22Rv1 (cell line): ENCODE data around the gene GAGE10.

Experiments used
- ZFX ChIP-seq: fragments of 450-650 bp; IDR thresholded peaks from 2 replicates; pipeline ENCODE4 v1.6.1; 2017; ENCODE audit warnings: antibody characterized with exemption, borderline replicate concordance
- TF ChIP-seq, protein P1 (sequence below): fragments of 450-650 bp; IDR thresholded peaks from 2 replicates; pipeline ENCODE4 v1.5.1; 2017; ENCODE audit warnings: mild to moderate bottlenecking

DNA sequence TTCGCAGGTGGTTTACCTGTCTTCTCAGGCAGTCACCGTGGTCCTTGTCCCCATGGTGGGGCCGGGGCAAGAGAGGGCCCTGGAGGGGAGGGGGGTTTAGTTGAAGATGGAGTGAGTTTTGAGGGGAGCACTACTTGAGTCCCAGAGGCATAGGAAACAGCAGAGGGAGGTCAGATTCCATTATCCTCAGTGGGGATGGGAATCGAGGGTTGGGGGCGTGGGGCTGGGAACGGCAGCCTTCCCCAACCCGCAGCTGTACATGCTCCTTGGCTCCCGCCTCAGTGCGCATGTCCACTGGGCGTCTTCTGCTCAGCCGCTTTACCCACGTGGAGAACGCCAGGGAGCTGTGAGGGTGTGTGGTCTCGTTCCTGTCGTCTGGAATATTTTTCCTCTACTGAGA lies at the start of gene GAGE10:
- TF ChIP-seq, protein P1, sequence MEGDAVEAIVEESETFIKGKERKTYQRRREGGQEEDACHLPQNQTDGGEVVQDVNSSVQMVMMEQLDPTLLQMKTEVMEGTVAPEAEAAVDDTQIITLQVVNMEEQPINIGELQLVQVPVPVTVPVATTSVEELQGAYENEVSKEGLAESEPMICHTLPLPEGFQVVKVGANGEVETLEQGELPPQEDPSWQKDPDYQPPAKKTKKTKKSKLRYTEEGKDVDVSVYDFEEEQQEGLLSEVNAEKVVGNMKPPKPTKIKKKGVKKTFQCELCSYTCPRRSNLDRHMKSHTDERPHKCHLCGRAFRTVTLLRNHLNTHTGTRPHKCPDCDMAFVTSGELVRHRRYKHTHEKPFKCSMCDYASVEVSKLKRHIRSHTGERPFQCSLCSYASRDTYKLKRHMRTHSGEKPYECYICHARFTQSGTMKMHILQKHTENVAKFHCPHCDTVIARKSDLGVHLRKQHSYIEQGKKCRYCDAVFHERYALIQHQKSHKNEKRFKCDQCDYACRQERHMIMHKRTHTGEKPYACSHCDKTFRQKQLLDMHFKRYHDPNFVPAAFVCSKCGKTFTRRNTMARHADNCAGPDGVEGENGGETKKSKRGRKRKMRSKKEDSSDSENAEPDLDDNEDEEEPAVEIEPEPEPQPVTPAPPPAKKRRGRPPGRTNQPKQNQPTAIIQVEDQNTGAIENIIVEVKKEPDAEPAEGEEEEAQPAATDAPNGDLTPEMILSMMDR = no peak
- TF ChIP-seq ZFX = no peak
